ENCODE results near the gene TBXAS1. TPM values are rescaled to one million over a fixed set of nuclear protein-coding genes. Genes with fewer than 3 reads are reported as not detected.

The TBXAS1 gene
- 0.32 TPM in 1 of 2 replicates, not detected in the other for total RNA-seq

DNA sequence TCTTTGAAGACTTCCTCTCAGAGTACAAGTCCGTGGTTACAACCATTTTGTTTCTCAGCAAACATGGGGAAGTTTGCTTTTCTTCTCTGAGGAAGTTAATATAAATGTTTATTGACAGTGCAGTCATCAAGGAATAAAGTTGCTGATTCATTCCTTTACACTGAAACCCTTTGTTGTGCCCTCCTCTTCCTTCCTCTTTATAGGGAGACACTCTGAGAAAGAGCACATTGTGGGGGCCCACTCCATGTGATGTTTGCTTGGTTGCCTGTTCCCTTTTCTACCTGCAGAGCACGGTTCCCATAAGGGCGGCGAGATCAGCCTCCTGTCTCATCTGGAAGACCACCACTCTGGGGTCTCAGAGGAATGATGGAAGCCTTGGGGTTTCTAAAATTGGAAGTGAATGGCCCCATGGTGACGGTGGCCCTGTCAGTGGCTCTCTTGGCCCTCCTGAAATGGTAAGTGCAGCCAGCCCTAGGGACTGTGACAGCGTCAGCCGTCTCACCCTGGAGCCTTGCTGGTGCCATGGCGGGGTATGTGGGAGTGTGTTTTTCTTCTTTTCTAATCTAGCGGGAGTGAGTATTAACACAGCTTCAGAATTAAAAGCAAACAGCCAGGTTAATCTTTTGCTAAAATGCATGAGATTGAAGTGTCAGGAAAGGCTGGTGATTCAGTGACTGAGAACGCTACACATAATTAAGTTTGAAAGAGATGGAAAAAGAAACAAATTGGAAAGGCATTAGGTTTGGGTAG is at the start of gene TBXAS1:
Gene TBXAS1 (plus strand): TSS at position 240 of the 750 bp plus-strand sequence. CDS start 127 bp downstream, at position 367.
- no peak for DNase-seq (ENCODE audit: low read depth)
- TF ChIP-seq, protein P1, sequence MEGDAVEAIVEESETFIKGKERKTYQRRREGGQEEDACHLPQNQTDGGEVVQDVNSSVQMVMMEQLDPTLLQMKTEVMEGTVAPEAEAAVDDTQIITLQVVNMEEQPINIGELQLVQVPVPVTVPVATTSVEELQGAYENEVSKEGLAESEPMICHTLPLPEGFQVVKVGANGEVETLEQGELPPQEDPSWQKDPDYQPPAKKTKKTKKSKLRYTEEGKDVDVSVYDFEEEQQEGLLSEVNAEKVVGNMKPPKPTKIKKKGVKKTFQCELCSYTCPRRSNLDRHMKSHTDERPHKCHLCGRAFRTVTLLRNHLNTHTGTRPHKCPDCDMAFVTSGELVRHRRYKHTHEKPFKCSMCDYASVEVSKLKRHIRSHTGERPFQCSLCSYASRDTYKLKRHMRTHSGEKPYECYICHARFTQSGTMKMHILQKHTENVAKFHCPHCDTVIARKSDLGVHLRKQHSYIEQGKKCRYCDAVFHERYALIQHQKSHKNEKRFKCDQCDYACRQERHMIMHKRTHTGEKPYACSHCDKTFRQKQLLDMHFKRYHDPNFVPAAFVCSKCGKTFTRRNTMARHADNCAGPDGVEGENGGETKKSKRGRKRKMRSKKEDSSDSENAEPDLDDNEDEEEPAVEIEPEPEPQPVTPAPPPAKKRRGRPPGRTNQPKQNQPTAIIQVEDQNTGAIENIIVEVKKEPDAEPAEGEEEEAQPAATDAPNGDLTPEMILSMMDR (IDR thresholded peaks at IDR 0.05; ENCODE audit: insufficient read depth, low read depth, low read length) = no peak

DNA sequence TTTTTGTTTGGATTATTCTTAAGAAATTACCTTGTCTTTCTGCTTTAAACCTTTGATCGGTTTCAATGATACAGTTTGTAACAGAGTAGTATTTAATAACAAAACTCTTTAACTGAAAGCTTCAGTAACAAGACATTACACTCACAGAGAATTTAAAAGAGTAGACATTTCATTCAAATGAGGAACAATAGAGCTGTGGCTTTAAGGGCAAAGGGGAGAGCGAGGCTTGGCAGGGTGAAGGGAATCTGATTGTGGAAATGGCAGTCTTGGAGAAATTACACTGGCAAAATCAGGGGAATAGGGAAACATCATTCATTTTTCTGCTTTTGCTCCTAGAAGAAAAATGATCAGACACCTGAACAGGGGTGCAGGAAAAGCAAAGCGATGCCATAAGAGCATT is 46.1 kb upstream of the TBXAS1 start:
- H3K4me3 ChIP-seq (ENCODE audit: low read depth, low read length) = no peak overlapping the region
- no peak for DNase-seq (ENCODE audit: low read depth)
- TF ChIP-seq, protein P1 (IDR thresholded peaks at IDR 0.05; ENCODE audit: insufficient read depth, low read depth, low read length) = no peak

More for the DNA sequence above, at the start of gene TBXAS1:
- no peak within 1 kb of the TSS for H3K4me3 ChIP-seq (ENCODE audit: low read depth, low read length)

DNA sequence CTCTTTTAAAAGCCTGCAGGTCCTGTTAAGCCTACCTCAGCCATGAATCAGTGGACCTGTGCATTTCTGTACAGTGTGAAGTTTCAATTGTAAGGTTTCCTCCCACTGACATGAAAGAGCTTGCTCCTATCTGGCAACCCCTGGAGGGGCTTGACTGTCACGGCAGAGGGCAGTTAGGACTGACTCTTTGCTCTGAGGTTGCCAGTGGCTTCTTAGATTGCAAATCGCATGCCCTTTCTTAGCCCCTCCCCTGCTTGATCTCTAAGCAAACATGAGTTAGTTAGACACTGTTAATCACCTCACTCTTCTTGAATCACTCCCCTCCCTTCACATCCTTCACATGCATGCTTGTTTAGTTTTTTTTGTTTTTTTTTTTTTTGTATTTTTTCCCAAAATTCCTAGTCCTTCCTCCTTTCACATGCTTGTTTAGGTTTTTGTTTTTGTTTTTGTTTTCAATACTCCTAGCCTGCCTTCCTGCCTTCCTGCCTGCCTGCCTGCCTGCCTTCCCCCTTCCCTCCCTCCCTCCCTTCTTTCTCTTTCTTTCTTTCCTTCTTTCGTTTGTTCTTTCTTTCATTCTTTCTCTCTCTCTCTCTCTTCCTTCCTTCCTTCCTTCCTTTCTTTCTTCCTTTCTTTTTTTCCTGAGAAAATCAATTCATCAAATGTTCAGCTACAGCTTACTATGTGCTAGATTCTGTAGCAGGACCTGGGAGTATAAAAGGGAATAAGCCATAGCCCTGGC is 45.2 kb upstream of the TBXAS1 start:
- DNase-seq (ENCODE audit: low read depth) = no peak
- H3K4me3 ChIP-seq (ENCODE audit: low read depth, low read length) = no peak overlapping the region
- TF ChIP-seq, protein P1 (IDR thresholded peaks at IDR 0.05; ENCODE audit: insufficient read depth, low read depth, low read length) = no peak

DNA sequence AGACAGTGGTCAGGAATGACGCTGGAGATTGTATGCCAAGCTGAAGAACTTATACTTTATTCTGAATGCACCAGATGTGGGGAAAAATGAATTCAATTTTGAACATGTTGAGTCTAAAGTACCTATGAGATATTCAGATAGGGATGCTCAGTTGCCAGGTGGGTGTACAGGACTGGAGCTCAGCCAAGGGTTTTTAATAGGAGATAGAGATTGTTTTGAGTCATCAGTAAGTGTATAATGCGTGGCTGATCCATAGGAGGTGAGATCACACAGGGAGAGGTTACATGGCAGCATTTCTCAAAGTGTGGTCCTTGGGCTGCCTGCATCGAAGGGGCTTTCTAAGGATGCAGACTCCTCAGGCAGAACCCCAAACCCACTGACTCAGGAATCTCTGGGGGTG is 44.4 kb upstream of the TBXAS1 start:
- TF ChIP-seq, protein P1 (IDR thresholded peaks at IDR 0.05; ENCODE audit: insufficient read depth, low read depth, low read length) = no peak
- DNase-seq (ENCODE audit: low read depth) = no peak

DNA sequence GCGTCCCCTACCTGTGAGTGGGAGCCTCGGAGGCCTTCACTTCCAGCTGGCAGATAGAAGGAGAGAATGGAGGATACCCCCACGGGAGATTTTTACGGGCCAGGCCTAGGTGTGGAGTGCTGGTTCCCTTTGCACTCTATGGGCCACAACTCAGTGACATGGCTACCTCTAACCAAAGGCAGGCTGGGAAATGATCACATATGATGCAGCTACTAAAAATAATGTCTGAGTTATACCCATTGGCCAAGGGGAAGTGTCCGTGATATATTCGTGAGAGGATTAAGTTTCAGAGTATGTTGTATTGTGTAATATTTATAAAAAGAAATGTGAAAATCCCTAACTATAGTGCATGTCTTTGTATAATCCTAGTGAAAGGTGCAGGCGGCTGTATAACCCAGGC is 37.7 kb upstream of the TBXAS1 start:
- no peak for DNase-seq (ENCODE audit: low read depth)
- no peak overlapping the region for H3K4me3 ChIP-seq (ENCODE audit: low read depth, low read length)
- TF ChIP-seq, protein P1 (IDR thresholded peaks at IDR 0.05; ENCODE audit: insufficient read depth, low read depth, low read length) = no peak

More for the DNA sequence above, 44.4 kb upstream of the TBXAS1 start:
- no peak overlapping the region for H3K4me3 ChIP-seq (ENCODE audit: low read depth, low read length)

DNA sequence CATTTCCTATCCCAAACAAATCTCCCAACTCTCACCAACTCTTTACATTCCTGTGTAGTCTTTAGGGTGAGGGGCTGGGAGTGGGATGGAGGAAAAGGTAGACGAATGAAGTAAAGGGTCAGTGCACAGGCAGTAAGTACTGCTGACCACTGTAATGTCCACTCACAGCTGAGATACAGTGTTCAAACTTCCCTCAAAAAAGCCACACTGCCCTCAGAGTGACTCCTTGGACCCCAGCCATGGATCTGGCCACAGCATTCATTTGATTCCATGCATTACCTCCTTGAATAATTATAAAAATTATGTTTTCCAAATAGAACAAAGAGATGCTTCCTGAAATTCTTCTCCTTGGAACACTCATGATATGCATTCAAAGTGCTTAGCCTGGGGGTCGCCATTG is 31.5 kb upstream of the TBXAS1 start:
- no peak overlapping the region for H3K4me3 ChIP-seq (ENCODE audit: low read depth, low read length)
- DNase-seq (ENCODE audit: low read depth) = no peak
- TF ChIP-seq, protein P1 (IDR thresholded peaks at IDR 0.05; ENCODE audit: insufficient read depth, low read depth, low read length) = no peak

Measured in fibroblast of villous mesenchyme (primary cell).